GM12872 (cell line): ENCODE data around the gene CYP3A7.

Source experiments
- TF ChIP-seq, protein P1 (sequence below): IDR thresholded peaks from 3 replicates; pipeline ENCODE4 v1.5.1; 2011; ENCODE audit warnings: low read depth, mild to moderate bottlenecking, low read length, moderate library complexity; ENCODE audit not compliant: insufficient read depth

Gene CYP3A7

GRCh38 chr7:99720800-99721595 lies 14.0 kb downstream of the CYP3A7 start:
- TF ChIP-seq, protein P1, sequence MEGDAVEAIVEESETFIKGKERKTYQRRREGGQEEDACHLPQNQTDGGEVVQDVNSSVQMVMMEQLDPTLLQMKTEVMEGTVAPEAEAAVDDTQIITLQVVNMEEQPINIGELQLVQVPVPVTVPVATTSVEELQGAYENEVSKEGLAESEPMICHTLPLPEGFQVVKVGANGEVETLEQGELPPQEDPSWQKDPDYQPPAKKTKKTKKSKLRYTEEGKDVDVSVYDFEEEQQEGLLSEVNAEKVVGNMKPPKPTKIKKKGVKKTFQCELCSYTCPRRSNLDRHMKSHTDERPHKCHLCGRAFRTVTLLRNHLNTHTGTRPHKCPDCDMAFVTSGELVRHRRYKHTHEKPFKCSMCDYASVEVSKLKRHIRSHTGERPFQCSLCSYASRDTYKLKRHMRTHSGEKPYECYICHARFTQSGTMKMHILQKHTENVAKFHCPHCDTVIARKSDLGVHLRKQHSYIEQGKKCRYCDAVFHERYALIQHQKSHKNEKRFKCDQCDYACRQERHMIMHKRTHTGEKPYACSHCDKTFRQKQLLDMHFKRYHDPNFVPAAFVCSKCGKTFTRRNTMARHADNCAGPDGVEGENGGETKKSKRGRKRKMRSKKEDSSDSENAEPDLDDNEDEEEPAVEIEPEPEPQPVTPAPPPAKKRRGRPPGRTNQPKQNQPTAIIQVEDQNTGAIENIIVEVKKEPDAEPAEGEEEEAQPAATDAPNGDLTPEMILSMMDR, result no peak

- TF ChIP-seq, protein P1, result no peak
These were observed 14.8 kb downstream of the CYP3A7 start for GRCh38 chr7:99719996-99720769.

- TF ChIP-seq, protein P1, result no peak
These were observed 20.9 kb downstream of the CYP3A7 start for GRCh38 chr7:99713995-99714570.

- TF ChIP-seq, protein P1, result no peak
These were observed 25.0 kb downstream of the CYP3A7 start for GRCh38 chr7:99709838-99710578.

DNA sequence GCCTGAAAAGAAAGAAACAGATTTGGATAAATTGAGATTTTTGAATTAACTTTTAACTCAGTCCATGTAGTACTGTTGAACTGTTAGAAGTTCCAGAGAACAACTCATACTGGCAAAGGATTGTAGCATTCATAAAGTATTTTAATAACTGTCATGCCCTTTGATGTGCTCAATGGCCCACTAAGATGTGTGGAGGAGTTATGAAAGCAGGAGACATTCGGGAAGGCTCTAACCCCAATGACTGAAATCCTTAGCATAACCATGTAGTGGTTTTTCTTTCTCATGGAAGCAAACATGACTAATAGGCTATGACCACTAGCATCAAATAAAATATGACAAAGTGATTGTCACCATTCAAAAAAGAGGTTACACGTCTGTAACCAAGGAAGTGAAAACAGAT lies 25.7 kb downstream of the CYP3A7 start:
- TF ChIP-seq, protein P1, result no peak

- TF ChIP-seq, protein P1, result no peak
These were observed 27.9 kb downstream of the CYP3A7 start for GRCh38 chr7:99707096-99707495.

DNA sequence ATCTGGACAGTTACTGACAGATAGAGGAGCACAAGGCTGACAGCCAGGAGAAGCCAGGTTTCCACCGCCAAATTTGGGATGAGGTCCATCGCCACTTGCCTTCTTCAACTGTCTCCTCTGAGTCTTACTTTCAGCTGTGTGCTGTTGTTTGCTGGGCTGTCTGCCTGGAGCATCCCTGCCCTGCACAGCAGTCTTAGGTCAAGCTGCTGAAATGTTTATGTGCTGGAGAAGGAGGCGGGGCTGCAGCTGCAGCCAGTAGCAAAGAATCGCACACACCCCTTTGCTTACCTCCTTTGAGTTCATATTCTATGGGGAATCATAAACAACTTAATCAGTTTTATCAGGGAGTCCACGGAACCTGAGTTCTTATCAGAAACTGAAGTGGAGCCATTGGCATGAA lies 35.0 kb downstream of the CYP3A7 start:
- TF ChIP-seq, protein P1, result no peak
